CD4-positive, alpha-beta T cell treated with Interleukin-17A for 4 hours (primary cell): ENCODE results near the gene TTBK1.

Experiments used
- DNase-seq: peaks from one replicate; pipeline ENCODE4 v3.0.0-alpha.2; 2020; ENCODE audit warnings: mixed read lengths

TTBK1 gene

GRCh38 chr6:43256670-43257366, 13.5 kb downstream of the TTBK1 start:
- DNase-seq: no peak

DNA sequence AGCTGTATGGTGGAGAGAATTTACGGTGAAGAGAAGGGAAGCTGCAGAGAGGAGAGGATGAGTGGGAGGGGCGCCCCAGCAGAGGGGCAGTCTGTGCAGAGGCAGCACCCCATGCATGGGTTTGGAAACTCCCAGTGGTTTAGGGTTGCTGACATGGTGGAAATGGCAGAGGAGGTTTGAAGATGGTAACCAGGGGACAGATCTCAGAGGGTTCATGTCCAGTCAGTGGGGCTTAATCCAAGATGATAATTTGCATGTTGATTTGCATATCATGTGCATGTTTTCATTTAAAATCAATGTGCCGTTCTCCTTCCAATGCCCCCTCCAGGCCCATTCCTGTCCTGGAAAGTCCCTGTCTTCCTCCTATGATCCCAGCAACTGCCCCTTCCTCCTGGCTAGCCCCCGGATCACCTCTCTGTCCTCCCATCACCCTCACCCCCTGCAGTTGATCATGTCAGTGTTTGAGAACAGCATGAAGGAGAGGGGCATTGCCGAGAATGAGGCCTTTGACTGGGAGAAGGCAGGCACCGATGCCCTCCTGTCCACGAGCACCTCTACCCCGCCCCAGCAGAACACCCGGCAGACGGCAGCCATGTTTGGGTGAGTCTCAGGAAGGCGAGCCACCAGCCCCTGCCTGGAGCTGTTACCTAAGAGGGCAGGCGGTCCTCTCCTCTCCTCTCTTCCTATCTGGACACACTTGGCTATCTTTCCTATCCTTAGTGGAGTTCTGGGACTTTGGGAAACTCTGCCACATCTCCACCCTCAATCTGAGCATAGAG, 14.3 kb downstream of the TTBK1 start:
- DNase-seq: no peak

GRCh38 chr6:43258180-43258579, 14.9 kb downstream of the TTBK1 start:
- DNase-seq: no peak

DNA sequence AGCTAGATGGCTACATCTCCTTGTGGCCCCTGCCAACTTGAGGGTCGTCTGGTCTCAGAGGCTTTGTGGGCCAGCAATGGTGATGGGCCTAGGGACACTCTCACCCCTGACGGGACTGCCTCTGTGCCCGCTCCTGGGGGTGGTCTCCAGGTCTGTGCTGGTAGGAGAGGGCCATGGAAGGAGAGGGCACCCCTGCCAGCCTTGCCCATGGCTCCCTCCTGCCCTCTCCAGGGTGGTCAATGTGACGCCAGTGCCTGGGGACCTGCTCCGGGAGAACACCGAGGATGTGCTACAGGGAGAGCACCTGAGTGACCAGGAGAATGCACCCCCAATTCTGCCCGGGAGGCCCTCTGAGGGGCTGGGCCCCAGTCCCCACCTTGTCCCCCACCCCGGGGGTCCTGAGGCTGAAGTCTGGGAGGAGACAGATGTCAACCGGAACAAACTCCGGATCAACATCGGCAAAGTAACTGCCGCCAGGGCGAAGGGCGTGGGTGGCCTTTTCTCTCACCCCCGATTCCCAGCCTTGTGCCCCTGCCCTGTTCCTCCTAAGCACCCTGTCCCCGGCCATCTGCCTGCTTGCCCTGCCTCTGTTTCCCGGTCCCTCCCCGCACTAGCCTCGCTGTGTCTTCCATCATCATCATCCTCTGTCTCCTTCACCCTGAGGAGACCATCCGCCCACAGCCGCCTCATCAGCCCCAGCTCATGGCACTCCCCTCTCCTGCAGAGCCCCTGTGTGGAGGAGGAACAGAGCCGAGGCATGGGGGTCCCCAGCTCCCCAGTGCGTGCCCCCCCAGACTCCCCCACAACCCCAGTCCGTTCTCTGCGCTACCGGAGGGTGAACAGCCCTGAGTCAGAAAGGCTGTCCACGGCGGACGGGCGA, 15.8 kb downstream of the TTBK1 start:
- DNase-seq: no peak

DNA sequence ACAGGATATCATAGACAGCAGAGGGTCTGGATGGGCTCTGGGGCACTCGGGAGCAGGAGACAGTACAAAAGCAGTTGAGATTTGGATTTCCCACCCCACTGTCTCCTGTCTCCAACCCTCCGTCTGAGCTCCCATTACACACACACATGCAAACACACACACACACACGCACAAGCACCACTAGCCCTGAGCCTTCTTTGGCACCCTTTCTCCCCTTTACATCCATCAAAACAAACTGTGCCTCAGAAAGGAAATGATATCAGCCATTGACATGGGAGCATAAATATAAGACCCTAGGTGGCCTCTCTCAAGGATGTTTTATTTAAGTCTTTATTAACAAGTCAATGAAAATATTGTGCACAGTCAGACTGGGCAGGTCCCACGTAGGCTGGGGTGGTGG, 17.5 kb downstream of the TTBK1 start:
- no peak for DNase-seq

- no peak for DNase-seq
These were observed 17.9 kb downstream of the TTBK1 start for GRCh38 chr6:43261198-43261597.

- DNase-seq: no peak
These were observed 18.9 kb downstream of the TTBK1 start for GRCh38 chr6:43262000-43262779.

DNA sequence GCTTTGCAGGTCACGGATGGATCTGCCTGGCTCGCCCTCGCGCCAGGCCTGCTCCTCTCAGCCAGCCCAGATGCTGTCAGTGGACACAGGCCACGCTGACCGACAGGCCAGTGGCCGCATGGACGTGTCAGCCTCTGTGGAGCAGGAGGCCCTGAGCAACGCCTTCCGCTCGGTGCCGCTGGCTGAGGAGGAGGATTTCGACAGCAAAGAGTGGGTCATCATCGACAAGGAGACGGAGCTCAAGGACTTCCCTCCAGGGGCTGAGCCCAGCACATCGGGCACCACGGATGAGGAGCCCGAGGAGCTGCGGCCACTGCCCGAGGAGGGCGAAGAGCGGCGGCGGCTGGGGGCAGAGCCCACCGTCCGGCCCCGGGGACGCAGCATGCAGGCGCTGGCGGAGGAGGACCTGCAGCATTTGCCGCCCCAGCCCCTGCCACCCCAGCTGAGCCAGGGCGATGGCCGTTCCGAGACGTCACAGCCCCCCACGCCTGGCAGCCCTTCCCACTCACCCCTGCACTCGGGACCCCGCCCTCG, 19.6 kb downstream of the TTBK1 start:
- no peak for DNase-seq

GRCh38 chr6:43263314-43264178, 20.3 kb downstream of the TTBK1 start:
- peak; percentile 87 for DNase-seq

GRCh38 chr6:43264599-43265145, 21.4 kb downstream of the TTBK1 start:
- DNase-seq: no peak

DNA sequence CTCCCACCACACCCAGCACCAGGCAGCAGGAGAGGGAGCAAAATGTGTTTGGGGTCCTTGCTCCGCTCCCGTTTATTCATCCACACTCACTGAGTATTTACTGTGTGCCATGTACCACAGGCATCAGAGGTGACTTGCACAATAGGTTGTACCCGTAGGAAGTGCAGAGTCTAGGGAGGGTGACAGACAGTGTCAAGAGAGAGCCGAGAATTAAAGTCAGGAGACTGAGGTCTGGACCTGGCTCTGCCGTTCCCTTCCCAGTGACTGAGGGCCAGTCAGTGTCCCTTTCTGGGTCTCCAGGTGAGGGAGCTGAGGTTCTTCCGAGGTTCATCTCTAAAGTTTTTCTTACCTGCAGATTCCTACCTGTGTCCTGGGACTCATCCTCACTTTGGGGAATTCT, 22.3 kb downstream of the TTBK1 start:
- DNase-seq: no peak

GRCh38 chr6:43267619-43268354, 24.5 kb downstream of the TTBK1 start:
- no peak for DNase-seq

DNA sequence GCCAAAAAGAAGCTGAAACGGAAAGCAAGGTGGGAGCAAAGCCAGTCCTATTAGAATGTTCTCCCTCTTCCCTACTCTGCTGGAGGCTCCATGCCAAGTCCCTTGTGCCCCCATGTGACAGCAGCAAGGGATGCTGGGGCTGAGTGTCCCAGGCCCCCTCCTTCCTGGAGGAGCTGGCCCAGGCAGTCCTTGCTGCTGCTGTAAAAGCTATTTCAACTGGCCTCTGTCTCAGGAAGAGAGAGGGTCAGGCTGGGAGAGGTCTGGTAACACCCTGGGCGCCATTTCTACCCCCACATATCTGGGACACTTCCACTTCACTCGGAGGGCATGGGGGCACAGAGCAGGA, 25.0 kb downstream of the TTBK1 start:
- DNase-seq: no peak

GRCh38 chr6:43268782-43269272, 25.5 kb downstream of the TTBK1 start:
- DNase-seq: no peak

DNA sequence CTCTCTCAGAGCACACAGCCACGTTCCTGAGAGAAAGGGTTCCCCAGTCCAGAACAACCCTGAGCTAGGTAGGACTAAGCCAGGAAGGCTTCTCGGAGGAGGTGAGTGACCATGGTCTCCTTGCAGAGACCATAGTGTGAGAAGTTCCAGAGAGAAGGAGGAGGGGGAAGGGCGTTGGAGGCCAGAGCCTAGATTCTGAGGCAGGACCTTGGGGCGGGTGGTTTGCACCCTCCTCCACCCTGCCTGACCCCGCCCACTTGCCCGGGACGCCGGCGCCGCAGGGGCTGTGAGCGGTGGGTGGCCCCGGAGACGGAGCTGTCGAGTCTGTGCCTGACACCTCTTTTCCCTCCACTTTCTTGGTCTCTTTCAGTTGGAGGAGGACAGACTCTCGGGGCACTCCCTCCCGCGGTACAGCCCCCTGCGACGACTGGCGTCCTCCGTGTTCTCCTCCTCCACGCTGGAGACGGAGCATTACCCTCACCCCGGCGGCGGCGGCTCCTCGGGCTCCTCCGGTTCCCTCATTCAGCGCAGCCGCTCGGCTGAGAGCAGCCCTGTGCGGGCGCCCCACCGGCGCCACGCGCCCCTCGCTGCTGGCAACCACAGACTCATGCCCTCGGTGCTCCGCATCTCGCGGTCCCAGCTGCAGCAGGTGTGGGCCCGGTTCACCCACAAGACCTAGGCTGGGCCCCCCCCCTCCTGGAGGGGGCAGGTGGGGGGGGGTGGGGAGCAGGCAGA, 26.2 kb downstream of the TTBK1 start:
- peak; percentile 68 for DNase-seq

- DNase-seq: no peak
These were observed 28.0 kb downstream of the TTBK1 start for GRCh38 chr6:43271103-43271815.

DNA sequence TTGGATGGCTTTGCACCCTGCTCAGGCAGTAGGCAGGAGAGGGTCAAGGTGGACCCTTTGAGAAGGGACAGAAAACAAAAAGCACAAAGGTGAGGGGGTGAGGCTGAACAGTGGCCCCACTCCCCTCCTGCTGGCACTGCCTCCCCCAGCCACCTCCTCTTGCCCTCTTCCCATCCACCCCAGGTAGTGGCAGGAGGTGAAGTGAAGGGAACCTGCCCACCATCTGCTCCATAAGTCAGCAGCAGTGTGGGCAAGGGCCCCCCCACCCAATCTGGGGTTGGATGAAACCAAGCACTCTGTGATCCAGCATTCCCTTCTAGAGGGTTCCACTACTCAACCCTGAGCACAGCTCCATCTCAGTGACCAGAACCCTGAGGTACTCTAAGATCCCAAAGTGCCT, 28.7 kb downstream of the TTBK1 start:
- no peak for DNase-seq

GRCh38 chr6:43273707-43274106, 30.4 kb downstream of the TTBK1 start:
- DNase-seq: no peak
